ENCODE data around the gene SOD3. TPM values are rescaled to one million over a fixed set of nuclear protein-coding genes. Genes with fewer than 3 reads are reported as not detected.
A peak's percentile ranks its signal among the peaks of the same experiment; 100 is the strongest.

SOD3 gene
- total and polyA plus RNA-seq, 10 donors: 4.0 to 28.8 (median 14.4) TPM

GRCh38 chr4:24799196-24799543 lies 3.8 kb downstream of the SOD3 start:
- H3K4me1 ChIP-seq: peaks cover 0 to 34% (median 4%) of the 10 kb centered on the region in 6 donors
- TF ChIP-seq CTCF (IDR thresholded peaks at IDR 0.05 in 8 of 11, conservative IDR thresholded peaks at IDR 0.05 in 3 of 11): no peak
- no peak for TF ChIP-seq POLR2A (IDR thresholded peaks at IDR 0.05)
- TF ChIP-seq POLR2AphosphoS5 (IDR thresholded peaks at IDR 0.05): no peak
- 68 to 79% (median 75%) methylated on average over 5 to 13 of the region's 13 CpGs for WGBS, 5 donors

GRCh38 chr4:24799544-24800324 lies 4.4 kb downstream of the SOD3 start:
- Histone ChIP-seq H3K36me3 (no peaks in the 10 kb centered on the region), H3K27ac (no peak overlapping the region), H3K9me3 (no peaks in the 10 kb centered on the region), H3K4me1 (peaks cover 0 to 28% (median 3%) of the 10 kb centered on the region in 6 donors), H3K4me3 (peak overlapping the region in 7 of 8 donors; percentile 7 to 58 (median 17)), H3K27me3 (replicated peaks in 1 of 7) (peaks cover 0 to 69% (median 19%) of the 10 kb centered on the region in 7 donors)
- TF ChIP-seq CTCF (IDR thresholded peaks at IDR 0.05 in 8 of 11, conservative IDR thresholded peaks at IDR 0.05 in 3 of 11) (no peak), POLR2A (IDR thresholded peaks at IDR 0.05) (no peak), POLR2AphosphoS5 (IDR thresholded peaks at IDR 0.05) (no peak)
- WGBS, 5 donors: 16 to 27% (median 21%) methylated on average over 60 to 103 of the region's 103 CpGs
- DNase-seq: no peak
- intact Hi-C loops (cut with DNase I; ENCODE audit: low total_unique reads): no loop called here

More at GRCh38 chr4:24799196-24799543, 3.8 kb downstream of the SOD3 start:
- Histone ChIP-seq H3K27me3 (replicated peaks in 1 of 7) (peaks cover 0 to 69% (median 19%) of the 10 kb centered on the region in 7 donors), H3K27ac (no peak overlapping the region), H3K36me3 (no peaks in the 10 kb centered on the region), H3K4me3 (peak overlapping the region in 2 of 8 donors; percentile 30 to 58), H3K9me3 (no peaks in the 10 kb centered on the region)
- intact Hi-C loops (cut with DNase I; ENCODE audit: low total_unique reads): no loop called here
- no peak for DNase-seq

GRCh38 chr4:24800325-24800895 lies 5.0 kb downstream of the SOD3 start:
- H3K4me3 ChIP-seq: peak overlapping the region in 6 of 8 donors; percentile 7 to 58 (median 24)
- H3K9me3 ChIP-seq: no peaks in the 10 kb centered on the region
- no peak overlapping the region for H3K27ac ChIP-seq
- no peaks in the 10 kb centered on the region for H3K36me3 ChIP-seq
- peaks cover 0 to 69% (median 19%) of the 10 kb centered on the region in 7 donors for H3K27me3 ChIP-seq (replicated peaks in 1 of 7)
- peaks cover 0 to 22% (median 3%) of the 10 kb centered on the region in 6 donors for H3K4me1 ChIP-seq
- WGBS, 5 donors: 6 to 9% (median 6%) methylated on average over 21 to 25 of the region's 25 CpGs
- TF ChIP-seq POLR2A (IDR thresholded peaks at IDR 0.05): no peak
- no peak for TF ChIP-seq CTCF (IDR thresholded peaks at IDR 0.05 in 8 of 11, conservative IDR thresholded peaks at IDR 0.05 in 3 of 11)
- TF ChIP-seq POLR2AphosphoS5 (IDR thresholded peaks at IDR 0.05): no peak
- no peak for DNase-seq
- intact Hi-C loops (cut with DNase I; ENCODE audit: low total_unique reads): no loop called here

Data from spleen (tissue), 11 donors.